ENCODE results near the gene MRPL54.

Gene MRPL54

DNA sequence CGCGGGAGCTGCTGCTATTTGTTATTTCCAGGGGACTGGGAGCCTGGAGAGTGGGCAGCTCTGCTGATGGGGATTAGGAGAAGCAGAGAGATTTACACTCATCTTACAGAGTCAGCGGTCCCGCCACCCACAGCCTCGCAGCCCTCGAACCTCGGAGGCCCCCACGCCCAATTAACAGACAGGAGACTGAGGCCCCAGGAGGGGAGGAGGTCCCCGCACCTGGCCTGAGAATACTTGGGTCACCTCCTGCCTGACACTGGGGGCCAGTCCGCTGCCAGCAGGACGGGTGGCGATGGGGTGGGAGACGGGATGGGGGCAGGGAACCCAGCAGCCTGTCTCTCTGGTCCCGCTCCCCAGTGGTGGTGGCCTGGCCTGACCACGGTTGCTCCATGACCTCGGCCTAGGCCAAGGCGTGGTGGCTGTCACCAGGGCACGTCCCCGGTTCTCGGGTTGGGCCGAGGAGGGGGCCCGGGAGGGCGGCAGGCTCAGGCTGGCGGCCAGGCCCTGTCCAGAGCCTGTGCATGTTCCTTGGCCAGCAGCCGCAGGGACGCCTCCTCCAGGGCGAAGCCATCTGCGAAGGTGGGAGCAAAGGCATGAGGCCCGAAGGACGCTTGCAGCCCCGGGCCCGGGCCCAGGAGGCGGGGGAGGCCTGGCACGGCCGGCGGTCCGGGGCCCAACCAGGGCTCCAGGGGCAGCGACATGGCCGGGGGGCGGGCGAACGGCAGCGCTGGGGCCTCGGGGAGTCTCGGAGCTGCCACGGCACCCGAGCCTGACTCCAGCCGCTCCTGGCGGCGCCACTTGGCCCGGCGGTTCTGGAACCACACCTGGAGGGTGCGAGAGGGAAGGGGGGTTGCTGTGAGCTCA, 7.9 kb downstream of the MRPL54 start:
- Histone ChIP-seq H3K27me3 (ENCODE audit: control insufficient read depth in 1 of 2, insufficient read depth in 2 of 2, low read length in 2 of 2) (peaks cover 0 to 3% of the 10 kb centered on the region in 2 donors), H3K9ac (ENCODE audit: low read length in 2 of 2) (no peak overlapping the region), H3K9me3 (ENCODE audit: control insufficient read depth in 2 of 2, low read length in 2 of 2) (no peaks in the 10 kb centered on the region), H3K4me1 (ENCODE audit: control insufficient read depth, insufficient read depth, low read length) (no peaks in the 10 kb centered on the region), H3K4me3 (ENCODE audit: low read length in 2 of 2) (no peak overlapping the region), H3K36me3 (ENCODE audit: control insufficient read depth in 2 of 2, insufficient read depth in 2 of 2, low read length in 2 of 2) (peaks cover 7 to 12% of the 10 kb centered on the region in 2 donors), H3K27ac (ENCODE audit: low read length) (no peak overlapping the region)

DNA sequence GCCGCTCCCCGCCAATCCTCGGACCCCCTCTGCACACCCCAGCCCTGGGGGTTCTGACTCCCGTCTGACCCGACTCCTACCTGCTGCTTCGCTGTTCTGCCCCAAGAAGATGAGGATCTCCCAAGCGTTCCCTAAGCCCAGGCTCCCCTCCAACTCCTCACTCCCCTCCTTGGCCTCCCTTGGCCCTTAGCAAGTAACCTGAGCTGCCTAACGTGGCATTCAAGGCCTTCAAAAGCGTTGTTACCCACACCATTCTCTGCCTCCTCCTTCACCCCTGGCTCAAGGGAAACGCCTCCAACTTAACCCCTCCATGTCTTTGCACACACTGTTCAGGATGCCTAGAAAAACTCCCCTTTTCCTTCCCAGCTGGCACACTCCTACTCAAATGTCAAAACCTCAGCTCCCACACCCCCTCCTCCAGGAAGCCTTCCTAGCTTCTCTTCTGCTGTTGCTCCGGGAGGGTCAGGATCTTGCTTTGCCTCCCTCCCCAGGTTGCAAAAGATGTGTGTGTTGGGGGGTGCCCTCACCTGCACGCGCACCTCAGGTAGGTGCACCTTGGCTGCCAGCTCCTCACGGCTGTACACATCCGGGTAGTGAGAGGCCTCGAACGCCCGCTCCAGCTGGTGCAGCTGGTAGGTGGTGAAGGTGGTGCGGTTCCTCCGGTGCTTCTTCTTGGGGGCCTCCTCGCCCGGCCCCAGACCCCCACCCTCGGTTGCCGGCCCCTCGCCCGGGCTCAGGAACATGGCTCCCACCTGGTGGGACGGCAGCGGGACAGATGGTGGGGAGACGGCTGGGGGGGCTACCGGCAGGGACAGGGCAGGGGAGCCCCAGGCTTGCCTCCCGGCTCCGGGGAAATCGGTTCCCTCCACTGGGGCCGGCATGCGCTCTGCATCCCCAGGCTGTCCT, 8.8 kb downstream of the MRPL54 start:
- peaks cover 0 to 3% of the 10 kb centered on the region in 2 donors for H3K27me3 ChIP-seq (ENCODE audit: control insufficient read depth in 1 of 2, insufficient read depth in 2 of 2, low read length in 2 of 2)
- H3K27ac ChIP-seq (ENCODE audit: low read length), result no peak overlapping the region
- no peaks in the 10 kb centered on the region for H3K9me3 ChIP-seq (ENCODE audit: control insufficient read depth in 2 of 2, low read length in 2 of 2)
- no peaks in the 10 kb centered on the region for H3K4me1 ChIP-seq (ENCODE audit: control insufficient read depth, insufficient read depth, low read length)
- no peak overlapping the region for H3K9ac ChIP-seq (ENCODE audit: low read length in 2 of 2)
- H3K4me3 ChIP-seq (ENCODE audit: low read length in 2 of 2), result no peak overlapping the region
- H3K36me3 ChIP-seq (ENCODE audit: control insufficient read depth in 2 of 2, insufficient read depth in 2 of 2, low read length in 2 of 2), result peaks cover 6 to 12% of the 10 kb centered on the region in 2 donors

DNA sequence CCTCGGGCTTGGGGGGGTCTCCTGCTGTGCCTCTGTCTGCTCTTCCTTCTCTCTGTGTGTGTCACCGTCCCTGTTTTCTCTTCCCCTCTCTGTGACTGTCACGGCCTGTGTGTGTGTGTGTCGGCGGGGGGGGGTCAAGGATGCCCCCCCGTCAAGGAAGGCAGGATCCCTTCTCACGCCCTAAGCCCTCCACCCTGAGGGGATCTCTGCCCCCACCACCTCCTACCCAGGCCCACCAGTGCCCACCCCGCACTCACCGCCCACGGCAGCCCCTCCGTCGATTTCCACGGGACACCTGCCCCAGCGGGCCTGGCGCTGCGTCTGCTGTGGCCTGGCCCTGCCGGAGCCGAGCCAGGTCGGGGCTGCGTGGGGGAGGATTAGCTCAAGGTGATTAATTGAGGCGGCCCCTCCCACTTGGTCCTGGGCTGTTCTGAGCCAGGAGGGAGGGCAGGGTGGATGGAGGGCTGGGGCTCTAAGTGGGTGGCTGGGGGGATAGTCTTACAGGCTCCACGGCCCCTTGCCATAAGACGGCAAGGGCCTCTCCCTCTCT, 9.5 kb downstream of the MRPL54 start, which contains the start of gene RAX2:
Gene RAX2 (minus strand): TSS at position 323 of the 550 bp plus-strand sequence. CDS start 486 bp downstream, outside the sequence.
- Histone ChIP-seq H3K4me3 (ENCODE audit: low read length in 2 of 2) (no peak within 1 kb of the TSS), H3K9me3 (ENCODE audit: control insufficient read depth in 2 of 2, low read length in 2 of 2) (no peaks in the 10 kb centered on the region), H3K27ac (ENCODE audit: low read length) (no peak within 1 kb of the TSS), H3K4me1 (ENCODE audit: control insufficient read depth, insufficient read depth, low read length) (no peaks in the 10 kb centered on the region), H3K36me3 (ENCODE audit: control insufficient read depth in 2 of 2, insufficient read depth in 2 of 2, low read length in 2 of 2) (peaks cover 2 to 7% of the 10 kb centered on the region in 2 donors), H3K9ac (ENCODE audit: low read length in 2 of 2) (no peak within 1 kb of the TSS), H3K27me3 (ENCODE audit: control insufficient read depth in 1 of 2, insufficient read depth in 2 of 2, low read length in 2 of 2) (peaks cover 0 to 3% of the 10 kb centered on the region in 2 donors)

DNA sequence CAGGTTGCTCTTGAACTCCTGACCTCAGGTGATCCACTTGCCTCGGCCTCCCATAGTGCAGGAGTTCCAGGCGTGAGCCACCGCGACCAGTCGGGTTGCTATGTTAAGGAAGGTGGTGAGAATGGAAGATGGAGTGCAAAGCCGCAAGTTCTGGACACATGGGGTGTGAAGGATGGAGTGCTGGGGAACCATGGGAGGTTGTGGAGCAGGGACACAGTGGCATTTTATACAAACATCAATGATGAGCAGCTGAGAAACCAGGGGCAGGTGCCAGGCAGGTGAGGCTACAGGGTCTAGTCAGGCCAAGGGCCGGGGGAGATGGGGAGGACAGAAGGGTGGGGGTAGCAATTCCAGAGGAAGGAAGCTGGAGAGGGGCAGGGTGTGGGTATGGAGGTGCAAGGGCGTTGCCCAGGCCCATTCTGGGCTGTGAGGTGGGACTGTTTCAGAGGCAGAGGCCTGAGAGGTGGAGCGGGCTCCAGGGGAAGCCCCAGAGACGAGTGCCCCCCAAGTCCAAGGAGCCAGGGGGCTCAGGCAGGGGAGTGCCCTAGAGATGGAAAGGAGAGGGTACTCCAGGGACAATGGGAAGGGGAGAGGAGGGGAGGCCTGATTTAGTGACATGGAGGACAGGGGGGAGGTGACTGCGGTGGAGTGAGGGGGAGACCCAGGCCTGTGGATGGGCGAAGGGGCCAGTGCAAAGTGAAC, 11.5 kb downstream of the MRPL54 start:
- no peak overlapping the region for H3K27ac ChIP-seq (ENCODE audit: low read length)
- no peak overlapping the region for H3K9ac ChIP-seq (ENCODE audit: low read length in 2 of 2)
- H3K36me3 ChIP-seq (ENCODE audit: control insufficient read depth in 2 of 2, insufficient read depth in 2 of 2, low read length in 2 of 2), result peaks cover 0 to 2% of the 10 kb centered on the region in 2 donors
- H3K4me3 ChIP-seq (ENCODE audit: low read length in 2 of 2), result no peak overlapping the region
- H3K27me3 ChIP-seq (ENCODE audit: control insufficient read depth in 1 of 2, insufficient read depth in 2 of 2, low read length in 2 of 2), result peaks cover 0 to 3% of the 10 kb centered on the region in 2 donors
- H3K4me1 ChIP-seq (ENCODE audit: control insufficient read depth, insufficient read depth, low read length), result no peaks in the 10 kb centered on the region
- H3K9me3 ChIP-seq (ENCODE audit: control insufficient read depth in 2 of 2, low read length in 2 of 2), result no peaks in the 10 kb centered on the region

DNA sequence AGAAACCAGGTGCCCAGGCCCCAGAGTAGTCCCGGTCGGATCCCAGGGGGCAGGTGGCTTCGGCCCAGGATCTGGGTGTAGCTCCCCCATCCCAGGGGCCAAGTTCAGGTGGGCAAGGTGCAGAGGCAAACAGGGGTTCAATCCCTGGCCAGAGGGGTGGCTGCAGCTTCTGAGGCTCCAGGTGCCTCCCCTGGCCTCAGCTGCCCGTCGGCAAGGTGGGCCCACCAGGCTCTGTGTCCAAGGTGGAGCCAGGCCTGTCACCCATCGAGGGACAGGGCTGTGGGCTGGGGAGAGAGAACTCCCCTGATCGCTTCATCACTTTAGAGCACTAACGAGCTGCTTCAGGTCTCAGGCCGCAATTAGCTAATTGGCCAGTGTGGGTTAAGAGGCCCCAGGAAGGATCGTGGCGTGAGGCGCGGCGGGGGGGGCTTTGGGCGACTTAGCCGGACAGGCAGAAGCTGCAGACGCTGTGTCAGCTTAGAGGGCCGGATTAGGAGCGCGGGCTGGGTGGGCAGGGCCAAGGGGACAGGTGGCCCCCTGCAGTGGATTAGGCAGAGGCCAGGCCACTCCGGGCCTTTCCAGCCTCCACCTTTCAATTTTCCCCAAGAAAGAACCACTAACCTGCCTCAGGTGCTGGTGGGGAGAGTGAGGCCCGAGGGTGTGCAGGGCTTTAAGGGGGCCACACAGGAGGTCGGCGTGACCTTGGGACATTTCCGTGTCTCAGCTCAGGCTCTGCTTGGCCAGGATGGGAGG, 12.3 kb downstream of the MRPL54 start:
- Histone ChIP-seq H3K4me3 (ENCODE audit: low read length in 2 of 2) (no peak overlapping the region), H3K36me3 (ENCODE audit: control insufficient read depth in 2 of 2, insufficient read depth in 2 of 2, low read length in 2 of 2) (no peaks in the 10 kb centered on the region), H3K27ac (ENCODE audit: low read length) (no peak overlapping the region), H3K9ac (ENCODE audit: low read length in 2 of 2) (no peak overlapping the region), H3K9me3 (ENCODE audit: control insufficient read depth in 2 of 2, low read length in 2 of 2) (no peaks in the 10 kb centered on the region), H3K4me1 (ENCODE audit: control insufficient read depth, insufficient read depth, low read length) (no peaks in the 10 kb centered on the region), H3K27me3 (ENCODE audit: control insufficient read depth in 1 of 2, insufficient read depth in 2 of 2, low read length in 2 of 2) (peaks cover 0 to 3% of the 10 kb centered on the region in 2 donors)

DNA sequence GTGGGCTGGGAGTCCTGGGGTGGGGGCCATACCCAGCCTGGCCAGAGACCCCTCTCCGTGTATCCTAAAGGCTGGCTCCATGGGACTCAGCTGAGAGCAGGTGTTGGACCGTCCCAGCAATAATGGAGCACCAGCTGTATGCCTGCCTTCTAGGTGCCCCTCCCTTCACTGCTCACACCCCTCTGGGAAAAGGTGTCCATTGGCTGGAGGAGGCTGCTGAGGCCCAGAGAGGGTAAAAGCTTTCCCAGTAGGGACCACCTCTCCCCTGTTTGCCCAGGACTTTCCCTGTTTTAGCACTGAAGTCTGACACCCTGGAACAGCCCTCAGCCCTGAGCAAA, 12.9 kb downstream of the MRPL54 start:
- no peak overlapping the region for H3K4me3 ChIP-seq (ENCODE audit: low read length in 2 of 2)
- no peaks in the 10 kb centered on the region for H3K9me3 ChIP-seq (ENCODE audit: control insufficient read depth in 2 of 2, low read length in 2 of 2)
- no peaks in the 10 kb centered on the region for H3K36me3 ChIP-seq (ENCODE audit: control insufficient read depth in 2 of 2, insufficient read depth in 2 of 2, low read length in 2 of 2)
- no peak overlapping the region for H3K9ac ChIP-seq (ENCODE audit: low read length in 2 of 2)
- H3K27me3 ChIP-seq (ENCODE audit: control insufficient read depth in 1 of 2, insufficient read depth in 2 of 2, low read length in 2 of 2), result peaks cover 0 to 3% of the 10 kb centered on the region in 2 donors
- no peak overlapping the region for H3K27ac ChIP-seq (ENCODE audit: low read length)
- no peaks in the 10 kb centered on the region for H3K4me1 ChIP-seq (ENCODE audit: control insufficient read depth, insufficient read depth, low read length)

DNA sequence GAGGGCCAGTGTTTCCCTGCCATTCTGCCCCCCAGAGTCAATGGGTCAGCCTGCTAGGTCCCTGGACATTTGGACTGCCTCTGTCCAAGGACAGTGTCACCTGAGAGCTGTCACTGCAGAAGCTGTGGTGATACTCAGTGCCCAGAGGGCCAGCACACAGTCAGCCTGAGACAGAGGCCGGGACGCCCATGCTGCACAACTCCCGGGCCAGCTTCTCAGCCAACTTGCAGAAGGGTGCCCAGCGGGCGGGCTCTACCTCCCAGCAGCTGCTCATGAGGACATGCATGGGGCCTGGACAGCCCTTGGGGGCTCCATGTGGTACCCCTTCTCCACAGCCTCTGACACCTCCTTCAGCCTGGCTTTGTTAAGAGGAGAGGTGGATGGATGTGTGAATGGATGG, 13.3 kb downstream of the MRPL54 start:
- Histone ChIP-seq H3K4me1 (ENCODE audit: control insufficient read depth, insufficient read depth, low read length) (no peaks in the 10 kb centered on the region), H3K9me3 (ENCODE audit: control insufficient read depth in 2 of 2, low read length in 2 of 2) (peaks cover 0 to under 1% of the 10 kb centered on the region in 2 donors), H3K9ac (ENCODE audit: low read length in 2 of 2) (no peak overlapping the region), H3K27me3 (ENCODE audit: control insufficient read depth in 1 of 2, insufficient read depth in 2 of 2, low read length in 2 of 2) (peaks cover 0 to 3% of the 10 kb centered on the region in 2 donors), H3K4me3 (ENCODE audit: low read length in 2 of 2) (no peak overlapping the region), H3K36me3 (ENCODE audit: control insufficient read depth in 2 of 2, insufficient read depth in 2 of 2, low read length in 2 of 2) (no peaks in the 10 kb centered on the region), H3K27ac (ENCODE audit: low read length) (no peak overlapping the region)

DNA sequence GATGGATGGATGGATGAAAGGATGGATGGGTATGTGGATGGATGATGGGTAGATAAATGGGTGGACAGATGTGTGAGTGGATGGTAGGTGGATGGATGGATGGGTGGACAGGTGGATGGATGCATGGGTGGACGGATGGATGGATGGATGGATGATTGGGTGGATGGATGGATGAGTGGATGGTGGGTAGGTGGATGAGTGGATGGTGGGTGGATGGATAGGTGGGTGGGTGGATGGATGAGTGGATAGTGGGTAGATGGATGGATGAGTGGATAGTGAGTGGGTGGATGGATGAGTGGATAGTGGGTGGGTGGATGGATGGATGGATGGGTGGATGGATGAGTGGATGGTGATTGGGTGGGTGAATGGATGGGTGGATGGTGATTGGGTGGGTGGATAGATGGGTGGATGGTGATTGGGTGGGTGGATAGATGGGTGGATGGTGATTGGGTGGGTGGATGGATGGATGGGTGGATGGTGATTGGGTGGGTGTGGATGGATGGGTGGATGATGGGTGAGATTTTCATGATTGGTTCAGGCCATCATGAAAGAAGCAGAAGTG, 14.1 kb downstream of the MRPL54 start:
- no peaks in the 10 kb centered on the region for H3K4me1 ChIP-seq (ENCODE audit: control insufficient read depth, insufficient read depth, low read length)
- no peak overlapping the region for H3K27ac ChIP-seq (ENCODE audit: low read length)
- H3K27me3 ChIP-seq (ENCODE audit: control insufficient read depth in 1 of 2, insufficient read depth in 2 of 2, low read length in 2 of 2), result peaks cover 0 to 3% of the 10 kb centered on the region in 2 donors
- H3K9ac ChIP-seq (ENCODE audit: low read length in 2 of 2), result no peak overlapping the region
- no peaks in the 10 kb centered on the region for H3K36me3 ChIP-seq (ENCODE audit: control insufficient read depth in 2 of 2, insufficient read depth in 2 of 2, low read length in 2 of 2)
- no peak overlapping the region for H3K4me3 ChIP-seq (ENCODE audit: low read length in 2 of 2)
- peaks cover 6% of the 10 kb centered on the region in 2 donors for H3K9me3 ChIP-seq (ENCODE audit: control insufficient read depth in 2 of 2, low read length in 2 of 2)

DNA sequence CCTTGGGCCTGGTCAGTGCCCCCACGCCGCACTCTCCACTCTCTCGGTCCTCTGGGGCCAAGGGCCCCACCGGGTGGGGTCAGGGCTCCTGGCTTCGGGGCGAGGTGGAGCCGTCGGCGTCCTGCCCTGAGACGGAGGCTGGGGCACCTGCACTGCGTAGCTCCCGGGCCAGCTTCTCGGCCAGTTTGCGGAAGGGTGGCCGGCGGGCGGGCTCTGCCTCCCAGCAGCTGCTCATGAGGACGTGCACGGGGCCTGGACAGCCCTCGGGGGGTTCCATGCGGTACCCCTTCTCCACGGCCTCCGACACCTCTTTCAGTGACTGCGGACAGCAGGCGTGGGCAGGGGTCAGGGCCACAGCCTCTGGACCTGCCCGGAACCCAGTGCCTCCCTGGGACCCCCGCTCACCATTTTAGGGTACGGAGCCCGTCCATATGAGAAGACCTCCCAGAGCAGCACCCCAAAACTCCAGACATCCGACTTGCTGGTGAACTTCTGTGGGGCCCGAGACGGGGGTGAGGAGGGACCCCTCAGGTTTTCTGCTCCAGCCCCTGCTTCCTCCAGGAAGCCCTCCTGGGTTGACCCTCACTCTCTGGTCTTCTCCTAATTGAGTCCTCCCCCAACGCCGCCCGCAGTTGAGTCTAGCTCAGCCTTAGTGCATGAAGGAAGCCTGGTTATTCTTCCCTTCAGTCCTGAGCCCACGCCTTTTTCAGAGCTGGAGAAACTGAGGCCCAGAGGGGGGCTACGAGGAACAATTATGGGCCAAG, 15.8 kb downstream of the MRPL54 start:
- H3K27ac ChIP-seq (ENCODE audit: low read length), result no peak overlapping the region
- H3K36me3 ChIP-seq (ENCODE audit: control insufficient read depth in 2 of 2, insufficient read depth in 2 of 2, low read length in 2 of 2), result no peaks in the 10 kb centered on the region
- peaks cover 11 to 17% of the 10 kb centered on the region in 2 donors for H3K9me3 ChIP-seq (ENCODE audit: control insufficient read depth in 2 of 2, low read length in 2 of 2)
- peaks cover 3% of the 10 kb centered on the region in 2 donors for H3K27me3 ChIP-seq (ENCODE audit: control insufficient read depth in 1 of 2, insufficient read depth in 2 of 2, low read length in 2 of 2)
- H3K4me1 ChIP-seq (ENCODE audit: control insufficient read depth, insufficient read depth, low read length), result no peaks in the 10 kb centered on the region
- no peak overlapping the region for H3K4me3 ChIP-seq (ENCODE audit: low read length in 2 of 2)
- H3K9ac ChIP-seq (ENCODE audit: low read length in 2 of 2), result no peak overlapping the region

Data from stomach smooth muscle (tissue), 2 donors.